Measurements from ENCODE around the gene CLSTN2.

CLSTN2 gene

DNA sequence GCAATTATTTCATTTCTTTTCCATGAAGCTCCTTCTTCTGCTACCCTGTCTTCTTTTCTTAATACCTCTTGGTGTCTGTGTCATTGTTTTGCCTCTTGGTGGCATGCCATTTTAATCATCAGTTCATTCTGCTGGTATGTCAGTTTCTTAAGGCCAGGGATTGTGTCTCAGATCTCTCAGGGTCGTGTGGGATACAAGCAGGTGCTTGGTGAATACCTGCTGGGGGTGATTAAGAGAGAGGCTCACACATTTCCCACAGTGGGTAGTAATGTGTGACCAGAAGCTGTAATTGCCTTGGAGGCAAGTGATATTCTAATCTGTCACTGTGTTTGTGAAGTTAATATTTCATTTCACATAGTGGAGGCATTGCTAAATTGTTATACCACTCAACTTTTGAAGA, 381.5 kb downstream of the CLSTN2 start:
- no peaks in the 10 kb centered on the region for H3K36me3 Mint-ChIP-seq
- peaks cover 8% of the 10 kb centered on the region for H3K27me3 Mint-ChIP-seq
- no peak overlapping the region for H3K27ac Mint-ChIP-seq
- no peaks in the 10 kb centered on the region for H3K4me1 Mint-ChIP-seq
- no peaks in the 10 kb centered on the region for H3K9me3 Mint-ChIP-seq
- H3K4me3 Mint-ChIP-seq = no peak overlapping the region
- no peak for DNase-seq (ENCODE audit: low spot score in 2 of 2)
- no peak for ATAC-seq (ENCODE audit: low read depth)

DNA sequence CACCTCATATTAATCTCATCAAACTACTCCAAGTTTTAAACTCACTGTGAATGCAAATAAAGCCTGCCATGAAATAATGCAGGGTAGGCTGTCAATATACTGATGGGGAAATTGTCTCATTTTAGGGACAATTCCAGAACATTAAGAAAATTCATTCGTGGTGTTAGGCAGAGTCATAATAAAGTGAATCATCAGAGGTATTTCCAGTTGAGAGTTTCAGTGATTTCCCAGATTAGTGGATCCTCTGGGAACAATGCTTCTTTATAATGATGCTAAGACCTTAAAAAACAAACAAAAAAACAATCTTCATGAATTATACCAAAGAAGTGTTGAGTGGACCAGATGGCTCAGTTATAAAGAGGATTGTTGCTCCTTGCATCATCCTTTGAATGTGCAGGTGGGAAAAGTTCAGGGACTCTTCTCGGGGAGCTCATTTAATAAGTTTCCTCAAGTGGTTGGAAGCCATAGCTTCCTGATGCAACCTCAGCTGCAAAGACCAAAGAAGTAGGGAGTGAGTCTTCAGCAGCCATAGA, 381.9 kb downstream of the CLSTN2 start:
- ATAC-seq (ENCODE audit: low read depth) = no peak
- no peak for DNase-seq (ENCODE audit: low spot score in 2 of 2)
- H3K4me1 Mint-ChIP-seq = no peaks in the 10 kb centered on the region
- H3K27ac Mint-ChIP-seq = no peak overlapping the region
- no peak overlapping the region for H3K4me3 Mint-ChIP-seq
- no peaks in the 10 kb centered on the region for H3K9me3 Mint-ChIP-seq
- peaks cover 8% of the 10 kb centered on the region for H3K27me3 Mint-ChIP-seq
- H3K36me3 Mint-ChIP-seq = no peaks in the 10 kb centered on the region

DNA sequence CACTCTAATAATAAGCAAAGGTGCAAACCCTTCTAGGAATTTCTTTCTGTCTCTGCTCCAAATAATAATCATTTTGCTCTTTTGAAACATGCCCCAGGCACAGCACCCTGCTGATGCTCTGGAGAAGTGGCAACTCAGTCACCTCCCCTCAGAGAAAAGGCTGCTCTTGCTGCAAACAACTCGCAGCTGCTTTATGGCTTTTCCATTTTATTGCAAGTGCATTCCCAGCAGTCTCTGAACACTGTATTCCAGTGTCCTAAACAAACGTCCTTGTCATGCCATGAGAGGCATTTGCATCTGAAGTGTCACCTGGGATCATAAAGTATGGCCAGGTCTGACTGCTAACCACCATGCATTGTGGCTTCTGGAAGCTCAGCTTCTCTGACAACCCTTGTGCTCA, 384.8 kb downstream of the CLSTN2 start:
- no peaks in the 10 kb centered on the region for H3K4me1 Mint-ChIP-seq
- H3K4me3 Mint-ChIP-seq = no peak overlapping the region
- H3K27me3 Mint-ChIP-seq = peaks cover 6% of the 10 kb centered on the region
- H3K27ac Mint-ChIP-seq = no peak overlapping the region
- H3K36me3 Mint-ChIP-seq = no peaks in the 10 kb centered on the region
- DNase-seq (ENCODE audit: low spot score in 2 of 2) = no peak
- no peaks in the 10 kb centered on the region for H3K9me3 Mint-ChIP-seq
- ATAC-seq (ENCODE audit: low read depth) = no peak

DNA sequence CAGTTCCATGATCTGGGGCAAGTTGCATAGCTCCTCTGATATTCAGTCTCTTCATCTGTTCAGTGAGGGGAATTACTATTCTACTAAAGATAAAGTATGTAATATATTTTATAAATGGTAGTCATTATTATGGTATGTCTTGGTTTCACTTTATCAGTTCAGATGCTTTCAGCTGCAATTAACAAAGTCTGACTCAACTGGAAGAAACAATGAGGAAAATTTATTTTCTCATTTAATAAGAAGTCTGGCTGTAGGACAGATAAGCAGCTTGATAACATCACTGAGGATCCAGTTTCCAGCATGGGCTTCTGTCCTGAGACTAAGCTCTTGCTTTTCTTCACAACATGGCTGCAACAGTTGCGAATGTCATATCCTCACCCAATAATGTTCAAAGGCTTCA, 388.6 kb downstream of the CLSTN2 start:
- no peak for ATAC-seq (ENCODE audit: low read depth)
- no peak overlapping the region for H3K27ac Mint-ChIP-seq
- no peaks in the 10 kb centered on the region for H3K9me3 Mint-ChIP-seq

DNA sequence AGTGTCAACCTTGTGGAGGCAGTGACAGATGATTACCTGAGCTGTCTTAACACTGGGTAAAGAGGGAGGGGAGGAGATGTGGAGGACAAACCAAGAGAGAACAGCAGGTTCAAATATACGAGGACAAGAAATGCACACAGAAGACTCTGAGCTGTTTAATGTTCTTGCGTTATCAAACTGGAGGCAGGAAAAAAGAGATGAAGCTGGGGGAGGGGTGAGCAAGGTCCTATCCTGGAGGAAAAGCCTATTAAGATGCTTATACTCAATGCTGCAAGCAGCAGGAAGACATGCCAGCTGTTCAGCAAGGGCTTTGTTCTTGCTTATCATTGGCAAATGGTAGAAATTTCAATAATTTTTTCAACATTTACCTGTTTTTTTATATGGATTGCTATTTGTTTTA, 397.1 kb downstream of the CLSTN2 start:
- H3K4me1 Mint-ChIP-seq = no peaks in the 10 kb centered on the region
- DNase-seq (ENCODE audit: low spot score in 2 of 2) (no peak), ATAC-seq (ENCODE audit: low read depth) (no peak)
- H3K36me3 Mint-ChIP-seq = no peaks in the 10 kb centered on the region
- peaks cover 2% of the 10 kb centered on the region for H3K9me3 Mint-ChIP-seq
- no peak overlapping the region for H3K27ac Mint-ChIP-seq
- H3K27me3 Mint-ChIP-seq = peaks cover 3% of the 10 kb centered on the region
- no peak overlapping the region for H3K4me3 Mint-ChIP-seq

More for the DNA sequence above, 388.6 kb downstream of the CLSTN2 start:
- Mint-ChIP-seq H3K36me3 (no peaks in the 10 kb centered on the region), H3K4me3 (no peak overlapping the region), H3K4me1 (no peaks in the 10 kb centered on the region), H3K27me3 (peaks cover 2% of the 10 kb centered on the region)
- no peak for DNase-seq (ENCODE audit: low spot score in 2 of 2)

DNA sequence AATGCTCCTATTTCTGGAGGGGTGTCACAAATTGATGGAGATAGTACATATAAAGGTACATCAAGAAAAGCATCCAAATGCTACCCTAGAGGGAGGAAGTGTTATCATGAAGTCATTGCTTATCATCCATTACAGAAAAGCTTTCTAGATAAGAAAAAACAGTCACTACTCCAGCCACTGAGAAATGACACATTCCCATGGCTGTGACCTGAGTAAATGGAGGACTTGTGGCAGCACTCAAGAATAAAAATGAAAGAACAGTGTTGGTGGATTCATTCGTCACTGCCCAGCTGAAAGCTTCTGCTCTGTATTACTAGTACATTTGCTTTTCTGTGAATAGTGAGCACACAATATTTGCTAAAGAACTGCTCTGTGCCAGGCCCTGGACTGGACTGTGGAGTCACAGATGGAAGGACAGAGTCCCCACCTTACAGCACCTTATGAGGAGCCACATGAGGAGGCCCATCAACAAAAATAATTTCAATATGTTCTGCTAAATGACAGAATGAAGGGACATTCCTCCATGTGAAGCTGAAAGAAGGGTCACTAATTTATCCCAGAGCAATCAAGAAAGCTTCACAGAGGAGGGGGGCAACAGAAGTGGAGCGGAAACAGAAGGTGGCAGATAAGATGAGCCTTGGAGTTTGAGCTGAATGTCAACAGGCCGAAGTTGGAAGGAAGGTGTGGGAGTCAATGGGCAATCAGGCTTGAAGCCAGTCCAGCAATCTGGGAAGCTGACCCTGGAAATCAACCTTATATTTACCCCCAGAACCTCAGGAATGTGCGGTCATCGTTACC, 399.3 kb downstream of the CLSTN2 start:
- ATAC-seq (ENCODE audit: low read depth) = no peak
- H3K4me1 Mint-ChIP-seq = no peaks in the 10 kb centered on the region
- H3K4me3 Mint-ChIP-seq = no peak overlapping the region
- H3K27me3 Mint-ChIP-seq = peaks cover 2% of the 10 kb centered on the region
- no peak overlapping the region for H3K27ac Mint-ChIP-seq
- no peaks in the 10 kb centered on the region for H3K36me3 Mint-ChIP-seq
- DNase-seq (ENCODE audit: low spot score in 2 of 2) = no peak
- peaks cover 2% of the 10 kb centered on the region for H3K9me3 Mint-ChIP-seq

DNA sequence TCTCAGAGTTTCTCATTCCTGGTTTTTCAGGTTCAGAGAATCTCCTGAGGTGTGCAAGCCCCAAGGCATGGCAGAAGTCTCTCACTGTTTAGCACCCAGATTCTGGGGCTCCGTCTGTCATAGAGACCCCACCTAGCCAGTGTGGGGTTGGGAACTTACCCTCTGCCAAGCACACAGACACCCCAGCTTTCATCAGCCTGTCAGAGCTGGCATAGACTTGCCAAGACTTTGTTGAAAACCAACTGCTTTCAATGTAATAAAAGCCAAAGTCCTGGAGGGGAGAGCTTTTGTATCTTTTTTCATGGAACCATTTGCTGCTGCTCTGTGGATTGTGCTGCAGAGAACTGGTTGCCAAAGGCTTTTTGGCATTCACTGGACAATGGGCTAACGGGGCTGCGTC, 401.5 kb downstream of the CLSTN2 start:
- H3K27me3 Mint-ChIP-seq = peaks cover 2% of the 10 kb centered on the region
- no peak for DNase-seq (ENCODE audit: low spot score in 2 of 2)
- no peak for ATAC-seq (ENCODE audit: low read depth)
- H3K36me3 Mint-ChIP-seq = no peaks in the 10 kb centered on the region
- no peak overlapping the region for H3K27ac Mint-ChIP-seq
- no peak overlapping the region for H3K4me3 Mint-ChIP-seq
- peaks cover 2% of the 10 kb centered on the region for H3K9me3 Mint-ChIP-seq
- no peaks in the 10 kb centered on the region for H3K4me1 Mint-ChIP-seq

DNA sequence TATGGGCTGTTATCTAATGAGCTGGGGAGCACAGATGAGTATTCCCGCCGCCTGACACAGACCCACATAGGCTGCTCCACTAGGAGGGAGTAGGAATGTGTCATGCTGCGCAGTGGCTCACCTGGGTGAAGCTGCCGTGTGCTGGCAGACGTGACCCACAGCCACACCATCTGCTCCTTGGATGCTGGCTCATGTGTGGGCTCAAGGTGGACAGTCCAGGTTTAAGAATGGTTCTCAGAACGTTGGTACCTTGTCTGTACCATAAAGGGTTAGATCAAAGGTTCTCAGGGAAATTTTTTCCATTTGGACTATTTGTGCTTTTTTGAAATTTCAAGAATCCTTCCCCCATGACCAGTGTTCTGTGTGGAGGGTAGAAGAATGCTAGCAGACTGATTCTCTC, 403.9 kb downstream of the CLSTN2 start:
- Mint-ChIP-seq H3K27ac (no peak overlapping the region), H3K4me1 (no peaks in the 10 kb centered on the region), H3K27me3 (peaks cover 2% of the 10 kb centered on the region), H3K4me3 (no peak overlapping the region), H3K9me3 (peaks cover 2% of the 10 kb centered on the region), H3K36me3 (no peaks in the 10 kb centered on the region)
- ATAC-seq (ENCODE audit: low read depth) = no peak
- DNase-seq (ENCODE audit: low spot score in 2 of 2) = no peak

DNA sequence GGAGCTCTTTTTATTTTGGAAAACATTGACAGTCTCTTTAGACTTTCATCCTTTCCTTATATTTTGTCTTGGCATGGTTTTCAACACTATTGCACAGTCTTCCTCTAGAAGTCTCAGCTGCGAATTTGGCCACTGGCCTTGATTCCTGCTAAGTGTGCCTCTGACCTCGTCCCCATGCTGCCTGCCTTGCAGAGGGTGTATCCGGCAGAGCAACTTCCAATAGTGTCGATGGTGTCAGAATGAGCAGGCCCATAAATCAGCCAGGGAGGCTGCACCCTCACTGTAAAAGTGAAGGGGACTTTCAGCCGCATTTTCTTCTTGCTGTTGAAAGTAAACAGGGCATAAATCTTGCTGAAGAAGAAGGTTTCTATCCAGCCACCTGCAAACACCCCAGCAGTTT, 406.2 kb downstream of the CLSTN2 start:
- DNase-seq (ENCODE audit: low spot score in 2 of 2) = no peak
- ATAC-seq (ENCODE audit: low read depth) = no peak
- no peaks in the 10 kb centered on the region for H3K4me1 Mint-ChIP-seq

DNA sequence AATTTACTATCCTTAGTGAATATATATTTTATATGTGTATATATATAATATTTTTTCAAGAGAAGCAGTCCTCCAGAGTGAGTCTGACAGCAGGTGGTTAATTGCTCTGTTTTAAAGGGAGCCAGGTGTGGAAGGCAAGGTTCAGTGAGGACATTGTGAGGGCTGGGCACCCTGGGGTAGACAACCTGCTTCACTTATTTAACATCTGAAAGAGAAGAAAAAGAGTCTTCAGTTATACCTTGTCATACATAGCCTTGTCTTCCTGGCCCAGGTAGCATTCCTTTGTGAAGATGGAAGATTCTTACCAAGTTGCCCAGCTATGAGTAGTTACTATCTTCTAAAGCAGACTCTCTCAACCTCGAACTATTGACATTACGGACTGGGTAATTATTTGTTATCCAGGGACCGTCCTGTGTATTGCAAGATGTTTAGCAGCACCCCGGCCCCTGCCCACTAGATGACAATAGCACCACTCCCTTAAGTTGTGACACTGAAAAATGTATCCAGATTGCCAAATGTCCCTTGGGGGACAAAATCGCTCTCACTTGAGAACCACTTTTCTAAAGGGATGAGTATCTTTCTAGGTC, 406.9 kb downstream of the CLSTN2 start:
- Mint-ChIP-seq H3K4me1 (no peaks in the 10 kb centered on the region), H3K9me3 (no peaks in the 10 kb centered on the region), H3K27ac (no peak overlapping the region), H3K27me3 (peaks cover 3% of the 10 kb centered on the region), H3K4me3 (no peak overlapping the region), H3K36me3 (no peaks in the 10 kb centered on the region)
- DNase-seq (ENCODE audit: low spot score in 2 of 2) (no peak), ATAC-seq (ENCODE audit: low read depth) (no peak)

More for the DNA sequence above, 406.2 kb downstream of the CLSTN2 start:
- H3K9me3 Mint-ChIP-seq = no peaks in the 10 kb centered on the region
- no peak overlapping the region for H3K4me3 Mint-ChIP-seq
- peaks cover 3% of the 10 kb centered on the region for H3K27me3 Mint-ChIP-seq
- no peaks in the 10 kb centered on the region for H3K36me3 Mint-ChIP-seq
- H3K27ac Mint-ChIP-seq = no peak overlapping the region

DNA sequence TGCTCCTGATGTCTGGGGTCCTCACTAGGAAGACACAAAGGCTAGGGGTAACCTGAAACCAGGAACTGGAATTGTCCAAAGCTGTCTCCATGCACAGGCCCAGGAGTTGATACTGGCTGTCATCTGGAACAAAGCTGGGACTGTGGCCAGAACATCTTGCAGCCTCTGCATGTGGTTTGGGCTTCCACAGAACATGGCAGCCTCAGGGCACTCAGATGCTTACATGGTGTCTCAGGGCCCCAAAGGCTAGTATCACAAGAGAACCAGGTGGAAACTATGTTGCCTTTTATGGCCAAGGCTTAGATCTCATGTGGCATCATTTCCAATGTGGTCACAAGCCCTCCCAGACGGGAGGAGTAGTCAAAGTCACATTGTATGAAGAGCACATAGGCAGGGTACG, 407.7 kb downstream of the CLSTN2 start:
- Mint-ChIP-seq H3K27ac (no peak overlapping the region), H3K9me3 (no peaks in the 10 kb centered on the region), H3K27me3 (peaks cover 3% of the 10 kb centered on the region), H3K36me3 (no peaks in the 10 kb centered on the region), H3K4me3 (no peak overlapping the region), H3K4me1 (no peaks in the 10 kb centered on the region)
- ATAC-seq (ENCODE audit: low read depth) (no peak), DNase-seq (ENCODE audit: low spot score in 2 of 2) (no peak)

DNA sequence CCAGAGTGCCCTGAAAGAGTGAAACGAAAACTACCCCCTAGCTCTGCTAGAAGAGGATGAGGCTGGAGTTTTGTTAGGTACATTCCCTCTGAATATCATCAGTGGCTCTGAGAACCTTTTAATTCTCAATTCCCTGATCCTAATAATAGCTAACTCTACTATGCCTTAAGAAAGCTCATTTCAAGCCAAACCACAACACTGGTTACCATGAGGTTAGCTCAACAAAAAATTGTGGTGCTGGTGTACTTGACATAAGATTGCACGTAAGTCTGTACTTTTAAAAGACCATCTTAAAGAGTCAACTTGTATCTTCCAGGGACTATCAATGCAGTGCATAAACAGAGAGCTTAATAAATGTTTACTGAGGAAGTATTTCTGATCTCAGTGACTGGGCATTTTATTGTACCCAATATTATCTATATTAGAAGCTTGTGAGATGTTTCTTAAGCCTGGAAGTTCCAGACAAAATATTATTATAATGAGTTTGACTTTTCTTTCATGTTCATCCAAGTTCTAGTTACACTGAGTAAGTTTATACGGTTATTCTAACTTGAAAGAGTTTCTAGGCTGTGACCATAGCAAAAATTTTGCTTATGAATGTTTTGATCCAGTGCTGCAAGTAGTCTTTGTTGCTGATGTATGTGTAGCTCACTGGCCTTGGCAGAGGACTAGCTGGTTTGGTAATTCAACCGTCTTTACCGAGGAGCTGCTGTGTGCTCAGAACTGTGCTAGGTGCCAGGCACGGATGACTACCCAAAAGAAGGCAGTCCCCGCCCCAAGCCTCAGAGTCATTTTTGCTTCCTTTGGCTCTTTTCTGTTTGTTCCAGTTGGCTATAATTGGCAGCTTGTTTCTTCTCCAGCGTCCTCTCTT, 408.5 kb downstream of the CLSTN2 start:
- H3K4me1 Mint-ChIP-seq = no peaks in the 10 kb centered on the region
- H3K27ac Mint-ChIP-seq = no peak overlapping the region
- ATAC-seq (ENCODE audit: low read depth) (no peak), DNase-seq (ENCODE audit: low spot score in 2 of 2) (no peak)
- H3K27me3 Mint-ChIP-seq = peaks cover 3% of the 10 kb centered on the region
- no peaks in the 10 kb centered on the region for H3K36me3 Mint-ChIP-seq
- H3K9me3 Mint-ChIP-seq = no peaks in the 10 kb centered on the region
- no peak overlapping the region for H3K4me3 Mint-ChIP-seq

DNA sequence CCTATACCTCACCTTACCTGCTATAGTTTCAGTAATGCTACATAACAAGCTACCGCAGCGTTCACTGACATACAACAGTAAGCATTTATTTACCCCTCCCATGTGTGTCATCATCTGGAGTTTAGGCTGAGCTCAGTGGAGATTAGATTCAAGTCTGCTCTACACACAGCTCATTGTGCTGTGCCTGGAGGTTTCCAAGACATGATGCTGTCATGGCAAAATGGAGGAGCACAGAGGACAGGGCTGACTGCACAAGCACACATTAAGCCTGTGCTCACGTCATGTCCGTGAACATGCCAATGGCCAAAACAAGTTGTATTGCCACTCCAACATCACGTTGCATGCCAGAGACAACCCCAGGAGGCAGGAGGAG, 409.1 kb downstream of the CLSTN2 start:
- no peak for DNase-seq (ENCODE audit: low spot score in 2 of 2)
- Mint-ChIP-seq H3K36me3 (no peaks in the 10 kb centered on the region), H3K4me3 (no peak overlapping the region), H3K9me3 (no peaks in the 10 kb centered on the region), H3K4me1 (no peaks in the 10 kb centered on the region), H3K27ac (no peak overlapping the region), H3K27me3 (peaks cover 3% of the 10 kb centered on the region)
- no peak for ATAC-seq (ENCODE audit: low read depth)

DNA sequence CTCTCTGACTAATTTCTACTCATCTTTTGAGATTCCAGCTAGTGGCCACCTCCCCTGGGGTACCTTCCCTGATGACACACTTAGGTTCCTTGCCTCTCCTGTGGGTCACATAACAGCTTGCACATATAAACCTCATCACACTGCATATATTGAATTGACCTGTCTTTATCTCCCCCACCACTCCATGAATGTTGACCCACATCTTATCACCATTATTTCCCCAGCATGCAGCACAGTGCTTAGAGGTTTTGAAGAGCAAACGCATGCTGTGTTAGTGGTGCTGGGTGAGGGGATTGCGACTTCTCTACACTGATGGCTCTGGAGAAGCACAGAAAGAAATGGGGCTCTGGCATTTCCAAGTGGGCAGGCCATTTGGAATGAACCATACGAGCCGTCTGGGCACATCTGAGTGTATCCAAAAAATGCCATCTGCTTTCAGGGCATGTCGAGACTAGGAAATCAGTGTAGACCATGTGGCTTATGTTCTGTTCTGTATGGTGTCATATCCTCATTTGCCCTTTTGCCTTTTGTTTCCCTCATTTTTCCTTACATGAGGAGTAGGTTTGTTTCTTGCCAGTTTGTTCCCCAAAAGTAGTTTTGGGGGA, 409.7 kb downstream of the CLSTN2 start:
- no peaks in the 10 kb centered on the region for H3K36me3 Mint-ChIP-seq
- ATAC-seq (ENCODE audit: low read depth) (no peak), DNase-seq (ENCODE audit: low spot score in 2 of 2) (no peak)
- no peak overlapping the region for H3K27ac Mint-ChIP-seq
- peaks cover 3% of the 10 kb centered on the region for H3K27me3 Mint-ChIP-seq
- H3K4me1 Mint-ChIP-seq = no peaks in the 10 kb centered on the region
- H3K4me3 Mint-ChIP-seq = no peak overlapping the region
- no peaks in the 10 kb centered on the region for H3K9me3 Mint-ChIP-seq
